GM12864 (cell line): Measurements from ENCODE around the gene MORN1.

Experiments used
- DNase-seq: peaks from one replicate; pipeline ENCODE4 v3.0.0-alpha.2; 2011; ENCODE audit warnings: low read depth
- H3K4me3 ChIP-seq: 2 replicates; pipeline ENCODE4 v1.5.1; 2011; ENCODE audit warnings: mild to moderate bottlenecking, low read depth, low read length, control low read depth
- TF ChIP-seq, protein P1 (sequence below): IDR thresholded peaks from 2 replicates; pipeline ENCODE4 v1.5.1; 2011; ENCODE audit warnings: low read depth, mild to moderate bottlenecking, moderate library complexity, low read length, control low read depth, inconsistent platforms; ENCODE audit errors: missing control alignments

MORN1 gene

DNA sequence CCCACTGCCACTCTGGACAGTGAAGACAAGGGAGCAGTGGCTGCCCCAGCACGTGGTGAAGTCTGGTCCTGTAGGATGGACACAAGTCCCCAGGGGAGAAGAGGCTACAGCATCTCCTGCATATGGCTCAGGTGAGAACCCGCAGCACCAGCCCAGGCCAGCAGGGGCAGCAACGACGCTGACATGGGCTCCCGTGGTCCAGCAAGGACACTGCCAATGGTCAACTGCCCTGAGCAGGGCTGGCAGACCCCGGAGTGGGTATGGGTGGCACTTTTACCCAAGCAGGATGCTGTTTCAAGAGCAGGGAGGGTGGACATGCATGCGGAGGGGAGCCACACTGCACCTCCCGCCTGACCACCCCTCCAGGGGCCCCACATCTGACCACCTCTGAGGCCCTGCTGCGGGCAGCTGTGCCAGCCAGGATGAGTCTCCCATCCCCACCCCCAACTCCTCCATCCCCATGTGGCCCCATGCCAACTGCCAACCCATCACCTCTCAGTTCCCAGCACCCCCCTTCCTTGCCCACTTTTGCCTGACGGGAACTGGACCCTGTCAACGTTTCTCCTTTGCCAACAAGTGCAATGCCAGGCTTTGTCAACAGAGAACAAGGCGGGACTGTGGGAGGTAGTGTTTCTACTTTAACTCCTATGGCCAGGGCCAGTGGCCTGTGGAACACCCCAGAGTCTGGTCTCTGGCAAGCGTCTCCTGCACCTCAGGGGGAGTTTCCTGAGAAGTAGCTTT lies 8.6 kb downstream of the MORN1 start:
- TF ChIP-seq, protein P1, sequence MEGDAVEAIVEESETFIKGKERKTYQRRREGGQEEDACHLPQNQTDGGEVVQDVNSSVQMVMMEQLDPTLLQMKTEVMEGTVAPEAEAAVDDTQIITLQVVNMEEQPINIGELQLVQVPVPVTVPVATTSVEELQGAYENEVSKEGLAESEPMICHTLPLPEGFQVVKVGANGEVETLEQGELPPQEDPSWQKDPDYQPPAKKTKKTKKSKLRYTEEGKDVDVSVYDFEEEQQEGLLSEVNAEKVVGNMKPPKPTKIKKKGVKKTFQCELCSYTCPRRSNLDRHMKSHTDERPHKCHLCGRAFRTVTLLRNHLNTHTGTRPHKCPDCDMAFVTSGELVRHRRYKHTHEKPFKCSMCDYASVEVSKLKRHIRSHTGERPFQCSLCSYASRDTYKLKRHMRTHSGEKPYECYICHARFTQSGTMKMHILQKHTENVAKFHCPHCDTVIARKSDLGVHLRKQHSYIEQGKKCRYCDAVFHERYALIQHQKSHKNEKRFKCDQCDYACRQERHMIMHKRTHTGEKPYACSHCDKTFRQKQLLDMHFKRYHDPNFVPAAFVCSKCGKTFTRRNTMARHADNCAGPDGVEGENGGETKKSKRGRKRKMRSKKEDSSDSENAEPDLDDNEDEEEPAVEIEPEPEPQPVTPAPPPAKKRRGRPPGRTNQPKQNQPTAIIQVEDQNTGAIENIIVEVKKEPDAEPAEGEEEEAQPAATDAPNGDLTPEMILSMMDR: peak; percentile 60
- no peak for DNase-seq
- no peak overlapping the region for H3K4me3 ChIP-seq

- TF ChIP-seq, protein P1: peak; percentile 92
- DNase-seq: no peak
- H3K4me3 ChIP-seq: no peak overlapping the region
Measured at GRCh38 chr1:2381741-2382620, 9.4 kb downstream of the MORN1 start.

DNA sequence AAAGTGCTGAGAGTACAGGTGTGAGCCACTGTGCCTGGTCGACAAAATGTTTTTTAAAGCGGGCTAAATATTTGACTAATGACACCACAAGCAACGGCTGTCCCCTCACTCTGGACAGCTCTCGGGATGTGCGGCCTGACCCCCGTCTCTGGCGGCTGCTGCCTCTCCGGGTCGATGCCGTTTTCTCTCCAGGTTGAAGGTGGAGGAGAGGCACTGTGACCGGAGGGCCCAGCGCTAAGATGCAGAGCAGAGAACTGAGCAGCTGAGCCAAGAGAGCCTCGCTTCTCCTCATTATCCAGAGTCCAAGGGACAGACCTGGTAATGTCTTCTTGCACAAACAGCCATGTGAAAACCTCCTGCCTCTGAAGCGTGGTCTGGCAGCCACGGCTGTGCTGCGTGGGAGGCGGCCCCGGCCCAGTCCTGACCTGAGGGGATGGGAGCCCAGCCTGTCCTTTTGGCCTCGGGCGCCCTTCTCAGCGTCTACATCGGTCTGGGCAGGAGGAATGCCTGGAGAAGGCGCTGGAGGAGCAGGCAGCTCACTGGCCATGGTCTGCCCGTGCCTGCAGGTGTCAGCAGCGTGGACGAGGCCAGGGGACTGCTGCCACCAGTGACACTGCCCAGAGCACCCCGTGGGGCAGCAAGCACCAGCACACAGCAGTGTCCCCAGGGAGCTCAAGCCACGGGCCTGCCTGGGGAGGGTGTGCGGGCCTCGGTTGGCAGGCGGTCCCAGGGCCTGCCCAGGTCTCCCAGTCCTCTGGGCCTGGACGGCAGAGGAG lies 10.3 kb downstream of the MORN1 start:
- DNase-seq: no peak
- TF ChIP-seq, protein P1: no peak
- H3K4me3 ChIP-seq: no peak overlapping the region

DNA sequence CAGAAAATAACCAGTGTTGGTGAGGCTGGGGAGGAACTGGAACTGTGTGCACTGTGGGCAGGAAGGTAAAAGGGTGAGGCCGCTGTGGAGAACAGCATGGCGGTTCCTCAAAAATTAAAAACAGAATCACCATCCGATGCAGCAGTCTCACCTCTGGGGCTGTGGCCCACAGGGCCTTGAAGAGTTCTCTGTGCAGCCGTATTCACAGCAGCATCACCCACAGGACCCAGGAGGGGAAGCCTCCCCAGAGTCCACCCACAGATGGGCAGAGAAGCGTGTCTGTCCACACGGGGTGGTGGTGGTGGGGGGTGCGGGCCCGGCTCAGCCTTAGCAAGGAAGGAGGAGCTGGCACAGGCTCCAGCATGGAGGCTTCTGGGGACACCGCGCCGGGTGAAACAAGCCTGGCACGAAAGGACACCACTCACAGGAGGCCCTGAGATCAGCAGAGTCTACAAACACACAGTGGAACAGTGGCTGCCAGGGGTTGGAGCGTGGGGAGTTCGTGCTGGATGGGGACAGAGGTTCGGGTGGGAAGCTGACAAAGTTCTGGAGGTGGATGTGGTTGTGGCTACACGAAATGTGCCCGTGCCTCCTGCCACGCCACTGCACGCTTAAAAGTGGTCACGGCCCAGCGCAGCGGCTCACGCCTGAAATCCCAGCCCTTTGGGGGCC lies 11.5 kb downstream of the MORN1 start:
- no peak overlapping the region for H3K4me3 ChIP-seq
- DNase-seq: no peak
- TF ChIP-seq, protein P1: no peak

GRCh38 chr1:2378956-2379732 lies 12.2 kb downstream of the MORN1 start:
- H3K4me3 ChIP-seq: no peak overlapping the region
- TF ChIP-seq, protein P1: no peak
- no peak for DNase-seq

DNA sequence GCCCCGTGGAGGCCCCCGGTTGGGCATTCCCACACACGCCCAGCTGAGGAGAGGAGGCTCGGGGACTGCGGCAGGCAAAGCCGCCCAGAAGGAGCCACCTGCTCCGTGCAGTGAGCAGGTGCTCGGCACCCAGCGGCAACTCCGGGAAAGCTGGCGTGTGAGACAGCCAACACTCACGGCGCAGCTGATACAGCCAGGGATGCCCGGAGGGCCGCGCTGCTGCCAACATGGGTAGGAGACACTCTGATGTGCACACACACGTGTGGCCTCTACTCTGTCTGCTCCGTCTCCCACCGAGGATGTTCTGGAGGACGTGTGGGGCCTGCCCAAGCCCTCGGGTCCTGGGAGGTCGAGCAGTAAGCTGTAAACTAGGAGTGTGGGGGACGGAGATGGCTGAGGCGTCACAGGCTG lies 12.9 kb downstream of the MORN1 start:
- no peak overlapping the region for H3K4me3 ChIP-seq
- DNase-seq: no peak
- TF ChIP-seq, protein P1: no peak
